ENCODE results near the gene GYG2.
A peak's percentile ranks its signal among the peaks of the same experiment; 100 is the strongest.

GYG2 gene

DNA sequence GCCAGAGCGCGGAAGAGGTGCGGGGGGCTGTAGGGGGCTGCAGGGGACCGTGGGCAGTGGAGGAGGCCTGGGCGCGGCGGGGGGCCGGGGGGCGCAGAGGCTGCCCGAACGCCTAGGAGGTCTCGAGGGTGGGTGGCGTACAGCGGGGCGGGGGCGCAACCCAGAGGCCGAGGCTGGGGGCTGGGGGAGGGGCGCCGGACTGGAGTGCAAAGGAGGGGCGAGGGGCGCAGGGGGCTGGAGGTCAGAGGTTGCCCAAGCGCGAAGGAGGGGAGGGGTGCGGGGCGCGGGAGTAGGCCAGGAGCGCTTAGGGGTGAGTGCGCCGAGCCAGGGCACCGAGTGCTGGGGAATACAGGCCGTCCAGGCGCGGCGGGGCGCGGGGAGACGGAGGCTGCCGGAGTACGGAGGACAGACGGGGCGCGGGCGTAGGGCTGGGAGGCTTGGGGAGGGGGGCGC is 255 bp downstream of the GYG2 start:
- no peak overlapping the region for H3K4me2 ChIP-seq (ENCODE audit: low read length)
- H3K27ac ChIP-seq (ENCODE audit: low read depth, low read length), result no peak overlapping the region
- H3K23ac ChIP-seq (ENCODE audit: low read length), result no peak overlapping the region
- WGBS (ENCODE audit: extremely low coverage, insufficient coverage, low lambda C conversion rate), result no CpG with 5 or more reads among the region's 44 CpGs
- DNase-seq, result peak; percentile 18
- no peak overlapping the region for H2BK120ac ChIP-seq (ENCODE audit: low read depth, low read length)
- H3K9ac ChIP-seq (ENCODE audit: low read length), result peak overlapping the region; percentile 71
- peak overlapping the region; percentile 92 for H3K4ac ChIP-seq (ENCODE audit: low read depth, low read length)
- no peaks in the 10 kb centered on the region for H3K4me1 ChIP-seq (ENCODE audit: control insufficient read depth, low read depth, low read length)
- H3K18ac ChIP-seq (ENCODE audit: low read length), result peak overlapping the region; percentile 94
- H3K56ac ChIP-seq (ENCODE audit: low read length), result peak overlapping the region; percentile 82
- peak overlapping the region; percentile 29 for H3K4me3 ChIP-seq (ENCODE audit: low read length)
- no peak overlapping the region for H2AK5ac ChIP-seq (ENCODE audit: low read length)
- H3K27me3 ChIP-seq (ENCODE audit: insufficient read depth, low read length, poor library complexity), result no peaks in the 10 kb centered on the region
- no peak overlapping the region for H4K8ac ChIP-seq (ENCODE audit: low read depth, low read length)
- no peak overlapping the region for H4K5ac ChIP-seq (ENCODE audit: low read length)
- H3K79me1 ChIP-seq (ENCODE audit: low read length), result no peaks in the 10 kb centered on the region
- H3K79me2 ChIP-seq (ENCODE audit: control insufficient read depth, insufficient read depth, low read length), result peaks cover 6% of the 10 kb centered on the region
- no peak overlapping the region for H2BK5ac ChIP-seq (ENCODE audit: low read length)
- no peaks in the 10 kb centered on the region for H3K36me3 ChIP-seq (ENCODE audit: control insufficient read depth, insufficient read depth, low read length)
- H2BK15ac ChIP-seq (replicated peaks; ENCODE audit: low read depth), result no peak overlapping the region

DNA sequence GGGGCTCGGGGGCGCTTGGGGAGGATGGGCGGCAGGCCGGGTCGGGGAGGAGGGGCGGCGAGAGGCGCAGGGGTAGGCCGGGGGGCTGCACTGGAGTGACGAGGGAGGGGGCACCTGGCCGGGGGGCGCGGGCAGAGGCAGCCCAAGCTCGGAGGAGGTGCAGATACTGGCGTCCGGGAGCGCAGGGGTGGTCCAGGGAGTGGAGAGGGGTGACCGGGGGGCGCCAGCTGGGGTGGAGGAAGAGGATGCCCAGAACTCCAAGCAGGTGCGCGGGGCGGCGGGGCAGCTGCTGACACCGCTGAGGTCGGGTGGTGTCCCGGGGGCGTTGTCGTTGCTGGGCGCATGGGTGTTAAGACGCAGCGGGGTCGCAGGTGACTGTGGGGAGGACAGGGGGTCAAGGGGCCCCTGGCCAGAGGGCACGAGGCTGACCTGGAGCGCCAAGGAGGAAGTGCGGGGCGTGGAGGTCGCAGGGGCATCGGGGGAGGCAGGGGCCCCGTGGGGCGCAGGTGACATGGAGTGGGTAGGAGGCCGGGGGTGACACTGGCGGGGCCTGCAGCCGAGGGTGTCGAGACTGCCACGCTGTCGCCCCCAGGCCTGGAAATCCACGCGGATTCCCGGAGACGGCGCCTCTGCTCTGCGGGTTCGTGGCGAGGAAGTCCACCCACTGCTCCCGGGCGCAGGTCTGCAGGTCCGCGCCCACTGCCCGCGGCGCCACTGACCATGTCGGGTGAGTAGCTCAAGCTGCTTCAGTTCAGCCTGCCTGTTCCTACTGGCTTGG is 928 bp downstream of the GYG2 start:
- peak overlapping the region; percentile 82 for H3K56ac ChIP-seq (ENCODE audit: low read length)
- H3K79me2 ChIP-seq (ENCODE audit: control insufficient read depth, insufficient read depth, low read length), result peaks cover 6% of the 10 kb centered on the region
- WGBS (ENCODE audit: extremely low coverage, insufficient coverage, low lambda C conversion rate), result no CpG with 5 or more reads among the region's 62 CpGs
- no peak overlapping the region for H2BK5ac ChIP-seq (ENCODE audit: low read length)
- H4K5ac ChIP-seq (ENCODE audit: low read length), result no peak overlapping the region
- no peaks in the 10 kb centered on the region for H3K36me3 ChIP-seq (ENCODE audit: control insufficient read depth, insufficient read depth, low read length)
- H2BK120ac ChIP-seq (ENCODE audit: low read depth, low read length), result no peak overlapping the region
- no peak overlapping the region for H3K23ac ChIP-seq (ENCODE audit: low read length)
- no peak overlapping the region for H4K8ac ChIP-seq (ENCODE audit: low read depth, low read length)
- no peaks in the 10 kb centered on the region for H3K79me1 ChIP-seq (ENCODE audit: low read length)
- no peak overlapping the region for H3K4ac ChIP-seq (ENCODE audit: low read depth, low read length)
- H3K18ac ChIP-seq (ENCODE audit: low read length), result peak overlapping the region; percentile 94
- no peak overlapping the region for H3K27ac ChIP-seq (ENCODE audit: low read depth, low read length)
- H3K9ac ChIP-seq (ENCODE audit: low read length), result peak overlapping the region; percentile 71
- no peak overlapping the region for H2AK5ac ChIP-seq (ENCODE audit: low read length)
- H2BK15ac ChIP-seq (replicated peaks; ENCODE audit: low read depth), result no peak overlapping the region
- H3K27me3 ChIP-seq (ENCODE audit: insufficient read depth, low read length, poor library complexity), result no peaks in the 10 kb centered on the region
- no peaks in the 10 kb centered on the region for H3K4me1 ChIP-seq (ENCODE audit: control insufficient read depth, low read depth, low read length)
- peak overlapping the region; percentile 18 for H3K4me2 ChIP-seq (ENCODE audit: low read length)
- DNase-seq, result no peak
- no peak overlapping the region for H3K4me3 ChIP-seq (ENCODE audit: low read length)

DNA sequence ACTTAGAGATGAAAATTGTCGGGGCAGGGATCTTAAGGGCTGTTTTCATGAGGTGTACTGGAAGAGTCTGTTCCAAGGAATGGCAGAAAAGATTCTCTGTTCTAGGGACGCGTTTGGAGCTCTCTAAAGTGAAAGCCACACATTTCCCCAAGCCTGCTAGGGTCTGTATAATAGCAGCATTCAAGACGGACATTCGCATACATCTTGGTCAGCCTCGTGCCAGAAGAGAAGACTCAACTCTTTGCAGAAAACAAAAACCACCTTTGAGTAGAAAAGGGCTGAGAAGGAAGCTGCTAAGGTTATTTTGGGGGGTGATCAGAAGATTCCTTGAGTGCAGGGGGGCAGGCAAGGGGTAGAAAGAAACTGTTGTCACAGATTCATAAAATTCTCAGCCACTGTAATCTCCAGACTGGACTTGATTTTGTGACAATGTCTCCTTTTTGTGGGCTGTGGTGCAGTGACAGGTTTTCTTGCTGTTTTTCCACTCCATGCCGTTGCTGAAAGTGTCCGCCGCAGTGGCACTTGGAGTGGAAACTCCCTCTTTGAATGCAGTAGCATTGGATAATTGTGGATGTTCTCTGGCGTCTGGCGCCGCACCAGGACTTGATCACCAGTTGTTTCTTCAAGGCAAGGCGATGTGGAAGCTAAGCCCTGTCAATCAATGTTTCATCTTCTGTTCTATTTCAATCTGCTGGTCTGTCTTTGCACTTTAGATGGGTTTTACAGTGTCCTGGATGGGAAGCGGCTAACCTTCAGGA is 2.9 kb downstream of the GYG2 start:
- Histone ChIP-seq H3K27me3 (ENCODE audit: insufficient read depth, low read length, poor library complexity) (no peaks in the 10 kb centered on the region), H4K5ac (ENCODE audit: low read length) (no peak overlapping the region), H3K4me3 (ENCODE audit: low read length) (no peak overlapping the region), H3K36me3 (ENCODE audit: control insufficient read depth, insufficient read depth, low read length) (no peaks in the 10 kb centered on the region), H3K4me1 (ENCODE audit: control insufficient read depth, low read depth, low read length) (no peaks in the 10 kb centered on the region), H3K18ac (ENCODE audit: low read length) (no peak overlapping the region), H3K9ac (ENCODE audit: low read length) (no peak overlapping the region), H4K8ac (ENCODE audit: low read depth, low read length) (no peak overlapping the region), H3K79me1 (ENCODE audit: low read length) (no peaks in the 10 kb centered on the region), H2BK5ac (ENCODE audit: low read length) (no peak overlapping the region), H3K4me2 (ENCODE audit: low read length) (no peak overlapping the region), H3K4ac (ENCODE audit: low read depth, low read length) (no peak overlapping the region), H3K27ac (ENCODE audit: low read depth, low read length) (no peak overlapping the region), H3K56ac (ENCODE audit: low read length) (no peak overlapping the region), H2BK120ac (ENCODE audit: low read depth, low read length) (no peak overlapping the region), H2AK5ac (ENCODE audit: low read length) (no peak overlapping the region), H2BK15ac (replicated peaks; ENCODE audit: low read depth) (no peak overlapping the region), H3K79me2 (ENCODE audit: control insufficient read depth, insufficient read depth, low read length) (peaks cover 6% of the 10 kb centered on the region), H3K23ac (ENCODE audit: low read length) (no peak overlapping the region)
- DNase-seq, result no peak
- no CpG with 5 or more reads among the region's 14 CpGs for WGBS (ENCODE audit: extremely low coverage, insufficient coverage, low lambda C conversion rate)

DNA sequence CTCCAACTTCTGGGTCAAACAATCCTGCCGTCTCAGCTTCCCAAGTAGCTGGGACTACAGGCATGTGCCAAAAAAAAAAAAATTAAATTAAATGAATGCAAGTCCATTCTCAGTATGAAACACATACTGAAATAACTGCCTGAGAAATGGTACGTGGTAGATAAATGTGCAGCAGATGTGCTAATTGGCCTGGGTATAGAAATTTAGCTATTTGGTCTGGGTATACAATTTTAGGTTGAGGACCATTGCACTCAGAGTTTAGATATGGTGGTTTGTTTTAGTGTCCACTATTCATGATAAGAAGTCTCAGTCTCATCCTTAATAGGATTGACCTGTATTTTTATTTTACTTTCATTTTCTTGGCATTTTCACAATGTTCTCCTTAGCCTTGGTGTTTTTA is 9.2 kb downstream of the GYG2 start:
- Histone ChIP-seq H2BK5ac (ENCODE audit: low read length) (no peak overlapping the region), H4K8ac (ENCODE audit: low read depth, low read length) (no peak overlapping the region), H3K79me2 (ENCODE audit: control insufficient read depth, insufficient read depth, low read length) (no peaks in the 10 kb centered on the region), H3K4me1 (ENCODE audit: control insufficient read depth, low read depth, low read length) (no peaks in the 10 kb centered on the region), H3K56ac (ENCODE audit: low read length) (no peak overlapping the region), H3K18ac (ENCODE audit: low read length) (no peak overlapping the region), H3K4ac (ENCODE audit: low read depth, low read length) (no peak overlapping the region), H3K4me2 (ENCODE audit: low read length) (no peak overlapping the region), H3K36me3 (ENCODE audit: control insufficient read depth, insufficient read depth, low read length) (no peaks in the 10 kb centered on the region), H3K27ac (ENCODE audit: low read depth, low read length) (no peak overlapping the region), H3K27me3 (ENCODE audit: insufficient read depth, low read length, poor library complexity) (no peaks in the 10 kb centered on the region), H3K9ac (ENCODE audit: low read length) (no peak overlapping the region), H3K23ac (ENCODE audit: low read length) (no peak overlapping the region), H2BK120ac (ENCODE audit: low read depth, low read length) (no peak overlapping the region), H2AK5ac (ENCODE audit: low read length) (no peak overlapping the region), H2BK15ac (replicated peaks; ENCODE audit: low read depth) (no peak overlapping the region), H3K79me1 (ENCODE audit: low read length) (no peaks in the 10 kb centered on the region), H4K5ac (ENCODE audit: low read length) (no peak overlapping the region), H3K4me3 (ENCODE audit: low read length) (no peak overlapping the region)
- no peak for DNase-seq
- WGBS (ENCODE audit: extremely low coverage, insufficient coverage, low lambda C conversion rate), result no CpG with 5 or more reads among the region's 2 CpGs

DNA sequence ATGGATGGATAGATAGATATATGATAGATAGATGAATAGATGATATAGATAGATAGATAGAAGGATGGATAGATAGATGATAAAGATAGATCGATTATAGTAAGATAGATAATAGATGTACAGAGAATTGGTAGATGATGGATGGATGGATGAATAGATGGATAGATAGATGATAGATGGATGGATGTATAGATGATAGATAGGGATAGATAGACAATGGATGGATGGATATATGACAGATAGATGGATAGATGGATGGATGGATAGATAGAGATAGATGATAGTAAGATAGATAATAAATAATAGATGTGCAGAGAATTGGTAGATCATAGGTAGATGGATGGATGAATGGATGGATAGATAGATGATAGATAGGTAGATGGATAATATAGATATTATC is 12.2 kb downstream of the GYG2 start:
- Histone ChIP-seq H4K5ac (ENCODE audit: low read length) (no peak overlapping the region), H2BK120ac (ENCODE audit: low read depth, low read length) (no peak overlapping the region), H3K4me3 (ENCODE audit: low read length) (no peak overlapping the region), H3K9ac (ENCODE audit: low read length) (no peak overlapping the region), H2BK15ac (replicated peaks; ENCODE audit: low read depth) (no peak overlapping the region), H3K4me2 (ENCODE audit: low read length) (no peak overlapping the region), H2BK5ac (ENCODE audit: low read length) (no peak overlapping the region), H3K18ac (ENCODE audit: low read length) (no peak overlapping the region), H3K4ac (ENCODE audit: low read depth, low read length) (no peak overlapping the region), H3K79me1 (ENCODE audit: low read length) (no peaks in the 10 kb centered on the region), H3K4me1 (ENCODE audit: control insufficient read depth, low read depth, low read length) (no peaks in the 10 kb centered on the region), H3K56ac (ENCODE audit: low read length) (no peak overlapping the region), H4K8ac (ENCODE audit: low read depth, low read length) (no peak overlapping the region), H2AK5ac (ENCODE audit: low read length) (no peak overlapping the region), H3K27me3 (ENCODE audit: insufficient read depth, low read length, poor library complexity) (no peaks in the 10 kb centered on the region), H3K79me2 (ENCODE audit: control insufficient read depth, insufficient read depth, low read length) (no peaks in the 10 kb centered on the region), H3K36me3 (ENCODE audit: control insufficient read depth, insufficient read depth, low read length) (no peaks in the 10 kb centered on the region), H3K27ac (ENCODE audit: low read depth, low read length) (no peak overlapping the region), H3K23ac (ENCODE audit: low read length) (no peak overlapping the region)
- 100% methylated on average over 1 of the region's 1 CpG for WGBS (ENCODE audit: extremely low coverage, insufficient coverage, low lambda C conversion rate)
- no peak for DNase-seq

Measured in mesendoderm (in vitro differentiated cells).